IMR-90 (cell line): ENCODE results near the gene ADAMTS12. TPM values are rescaled to one million over a fixed set of nuclear protein-coding genes. Genes with fewer than 3 reads are reported as not detected.

Experiments
- ATAC-seq: fragments of 200-7000 bp; cut with Tn5 transposase; 2 replicates; pipeline ENCODE4 v1.9.1; 2020; ENCODE audit warnings: low read depth, mild to moderate bottlenecking, moderate library complexity
- BruUV-seq: library from RNA; stranded (reverse); fragments of 400-500 nt; replicated peaks from 2 replicates; lab custom pipeline; 2021; lab: Mats Ljungman, UMichigan
- CTCF ChIA-PET: fragments of 300-600 bp; formaldehyde crosslinking; extraction: SDS; loops from one replicate; lab custom pipeline; 2021; ENCODE audit warnings: antibody characterized with exemption; lab: Yijun Ruan, JAX
- POLR2A ChIA-PET: fragments of 300-600 bp; sonication (Branson Sonifier 250); formaldehyde crosslinking; loops from one replicate; lab custom pipeline; 2022; ENCODE audit warnings: antibody characterized with exemption; ENCODE audit not compliant: unreplicated experiment; lab: Charles Lee
- DNase-seq: peaks from one replicate; pipeline ENCODE4 v3.0.0; 2013
- H2AFZ ChIP-seq: replicated peaks from 2 replicates; pipeline ENCODE3; 2013; ENCODE audit warnings: low read length, mild to moderate bottlenecking; ENCODE audit not compliant: poor library complexity
- H2AK5ac ChIP-seq: 2 replicates; pipeline ENCODE4 v1.6.1; 2013; ENCODE audit warnings: low read depth, low read length, inconsistent platforms
- H2AK9ac ChIP-seq: replicated peaks from 2 replicates; pipeline ENCODE3; 2013; ENCODE audit warnings: mild to moderate bottlenecking, low read depth, low read length, moderate library complexity; ENCODE audit not compliant: poor library complexity
- H2BK120ac ChIP-seq: 2 replicates; pipeline ENCODE4 v1.6.1; 2013; ENCODE audit warnings: low read depth, low read length, inconsistent platforms
- H2BK15ac ChIP-seq: 3 replicates; pipeline ENCODE4 v1.6.1; 2013; ENCODE audit warnings: low read depth, low read length, inconsistent platforms
- H2BK20ac ChIP-seq: 2 replicates; pipeline ENCODE4 v1.6.1; 2013; ENCODE audit warnings: low read depth, mild to moderate bottlenecking, inconsistent platforms, low read length, moderate library complexity
- H2BK5ac ChIP-seq: 2 replicates; pipeline ENCODE4 v1.6.1; 2013; ENCODE audit warnings: mild to moderate bottlenecking, low read depth, low read length, inconsistent platforms; ENCODE audit not compliant: poor library complexity, severe bottlenecking
- H3K14ac ChIP-seq: replicated peaks from 2 replicates; pipeline ENCODE4 v1.6.1; 2013; ENCODE audit warnings: low read depth, low read length, inconsistent platforms
- H3K18ac ChIP-seq: 2 replicates; pipeline ENCODE4 v1.6.1; 2013; ENCODE audit warnings: low read depth, low read length, control low read depth
- H3K23ac ChIP-seq: 2 replicates; pipeline ENCODE4 v1.6.1; 2013; ENCODE audit warnings: low read depth, low read length, inconsistent platforms
- H3K27ac ChIP-seq: 2 replicates; pipeline ENCODE4 v1.5.1; 2013; ENCODE audit warnings: mild to moderate bottlenecking, control low read depth, low read length; ENCODE audit not compliant: insufficient read depth
- H3K27me3 ChIP-seq: 2 replicates; pipeline ENCODE4 v1.6.1; 2013; ENCODE audit warnings: low read length; ENCODE audit not compliant: control insufficient read depth, insufficient read depth
- H3K36me3 ChIP-seq: 2 replicates; pipeline ENCODE4 v1.6.1; 2013; ENCODE audit warnings: low read length, mixed read lengths; ENCODE audit not compliant: control insufficient read depth, insufficient read depth
- H3K4ac ChIP-seq: 2 replicates; pipeline ENCODE4 v1.6.1; 2013; ENCODE audit warnings: low read depth, low read length, inconsistent platforms
- H3K4me1 ChIP-seq: 2 replicates; pipeline ENCODE4 v1.6.1; 2013; ENCODE audit warnings: low read length, mixed read lengths; ENCODE audit not compliant: control insufficient read depth, insufficient read depth
- H3K4me2 ChIP-seq: 2 replicates; pipeline ENCODE4 v1.6.1; 2013; ENCODE audit warnings: low read depth, mild to moderate bottlenecking, control low read depth, low read length, moderate library complexity
- H3K4me3 ChIP-seq: 2 replicates; pipeline ENCODE4 v1.5.1; 2013; ENCODE audit warnings: low read depth, mild to moderate bottlenecking, control low read depth, low read length, moderate library complexity; ENCODE audit not compliant: insufficient read depth
- H3K56ac ChIP-seq: 2 replicates; pipeline ENCODE4 v1.6.1; 2013; ENCODE audit warnings: low read length, inconsistent platforms; ENCODE audit not compliant: insufficient read depth; ENCODE audit errors: extremely low read depth
- H3K79me1 ChIP-seq, 2 experiments: 2 replicates each; pipeline ENCODE4 v1.6.1; 2013; ENCODE audit warnings: low read length in 2 of 2, inconsistent platforms in 1 of 2, low read depth in 1 of 2
- H3K9ac ChIP-seq: 2 replicates; pipeline ENCODE4 v1.6.1; 2013; ENCODE audit warnings: low read depth, low read length, control low read depth
- H3K9me1 ChIP-seq: 2 replicates; pipeline ENCODE4 v1.6.1; 2013; ENCODE audit warnings: low read length, inconsistent platforms; ENCODE audit not compliant: insufficient read depth
- H3K9me3 ChIP-seq: 2 replicates; pipeline ENCODE4 v1.6.1; 2013; ENCODE audit warnings: low read length; ENCODE audit not compliant: control insufficient read depth, insufficient read depth
- H4K20me1 ChIP-seq: 2 replicates; pipeline ENCODE4 v1.6.1; 2013; ENCODE audit warnings: low read length, inconsistent platforms; ENCODE audit not compliant: insufficient read depth
- H4K5ac ChIP-seq: 2 replicates; pipeline ENCODE4 v1.6.1; 2013; ENCODE audit warnings: mild to moderate bottlenecking, low read depth, low read length, control low read depth
- H4K8ac ChIP-seq, 2 experiments: 2 replicates each; pipeline ENCODE4 v1.6.1; 2013; ENCODE audit warnings: low read depth in 2 of 2, low read length in 2 of 2, control low read depth in 1 of 2, inconsistent platforms in 1 of 2
- H4K91ac ChIP-seq: 2 replicates; pipeline ENCODE4 v1.6.1; 2013; ENCODE audit warnings: low read depth, low read length, inconsistent platforms; ENCODE audit not compliant: insufficient read depth
- CEBPB ChIP-seq: IDR thresholded peaks from 2 replicates; pipeline ENCODE4 v1.6.1; 2012; ENCODE audit warnings: low read depth, low read length, improper control_type of control experiment
- POLR2A ChIP-seq: IDR thresholded peaks from 2 replicates; pipeline ENCODE4 v1.6.1; 2012; ENCODE audit warnings: mild to moderate bottlenecking, low read depth, low read length
- WGBS, 2 experiments: methylation state at CpG; one replicate each; pipeline versions ENCODE4 v1.1.5 to v1.1.7; 2013; ENCODE audit warnings: missing lambda C conversion rate in 2 of 2; ENCODE audit not compliant: insufficient read length in 1 of 2; ENCODE audit errors: extremely low coverage in 2 of 2; 5-methylcytosine and 5-hydroxymethylcytosine counted together
- dilution Hi-C: fragments of 300-500 bp; cut with HindIII; formaldehyde crosslinking; loops from one replicate; pipeline ENCODE4 v1.14.3; 2018; ENCODE audit warnings: low sequenced_read_pairs; ENCODE audit not compliant: unreplicated experiment
- in situ Hi-C: fragments of 300-500 bp; cut with MboI; formaldehyde crosslinking; loops from 3 replicates; pipeline ENCODE4 v1.14.3; 2019; ENCODE audit warnings: low sequenced_read_pairs, inconsistent platforms, mixed read lengths
- intact Hi-C: fragments of 100-400 bp; cut with micrococcal nuclease; formaldehyde crosslinking; loops from 2 replicates; pipeline ENCODE4 v1.10.0; 2022
- polyA plus RNA-seq, 3 experiments: library from polyadenylated mRNA; depleted of rRNA; stranded (reverse); fragments of >200 nt; gene quantifications; 2 replicates each; pipeline ENCODE4 v1.2.3, GENCODE V29; 2012; ENCODE audit warnings: low replicate concordance in 1 of 3
- total RNA-seq: library from RNA; depleted of rRNA; stranded (reverse); fragments of >200 nt; gene quantifications from 2 replicates; pipeline ENCODE4 v1.2.3, GENCODE V29; 2012
- TF ChIP-seq, protein P1 (sequence below): fragments of 150-350 bp; IDR thresholded peaks from 2 replicates; pipeline ENCODE4 v1.6.1; 2016; ENCODE audit warnings: low read depth, mild to moderate bottlenecking, low read length, moderate library complexity, borderline replicate concordance

ADAMTS12 gene
- total and polyA plus RNA-seq, 2 of the 4 experiments (the other 2 are of a cell fraction), result 27.3 to 51.3 TPM

DNA sequence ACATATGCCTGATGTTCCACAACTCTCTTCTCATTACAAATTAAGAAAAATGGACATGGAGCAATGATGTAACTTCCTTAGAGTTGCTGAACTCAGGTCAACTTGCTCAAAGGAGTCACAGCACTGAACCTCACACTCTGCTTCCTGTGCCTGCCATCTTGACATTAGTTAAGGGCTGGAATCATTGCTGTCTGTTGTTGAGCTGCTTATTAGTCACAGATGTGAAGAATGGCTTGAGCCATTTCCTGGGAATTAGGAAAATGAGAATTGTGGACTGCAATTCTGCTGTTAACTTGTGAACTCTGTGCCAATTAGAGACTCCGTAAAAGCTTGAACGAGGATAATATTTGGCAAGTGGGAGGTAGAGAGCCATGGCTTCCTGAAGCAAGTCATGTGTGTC, 212.0 kb downstream of the ADAMTS12 start:
- WGBS, 2 experiments, result 80% methylated on average over 1 of the region's 2 CpGs; no CpG with 5 or more reads in 1 of the 2 experiments
- no peaks in the 10 kb centered on the region for H3K9me1 ChIP-seq
- in situ Hi-C loops, result no loop called here
- H2AK5ac ChIP-seq, result no peak overlapping the region
- no peak overlapping the region for H2BK15ac ChIP-seq
- no peak for ATAC-seq
- H3K4me2 ChIP-seq, result no peak overlapping the region
- no peak overlapping the region for H3K18ac ChIP-seq
- peak; percentile 55 for DNase-seq
- H3K9ac ChIP-seq, result no peak overlapping the region
- H4K91ac ChIP-seq, result no peak overlapping the region
- no peak overlapping the region for H3K56ac ChIP-seq
- H3K36me3 ChIP-seq, result peaks cover 6% of the 10 kb centered on the region
- H2AK9ac ChIP-seq, result no peak overlapping the region
- intact Hi-C loops, result no loop called here
- no peak overlapping the region for H2BK5ac ChIP-seq
- H3K27ac ChIP-seq, result no peak overlapping the region
- no TSS peak for BruUV-seq
- no peaks in the 10 kb centered on the region for H3K27me3 ChIP-seq
- ChIA-PET POLR2A (interaction anchor here (0.6 kb wide), 1 partner anchor 395 kb away, joined by 3 read pairs; no protein-coding TSS in a partner anchor), CTCF (no interaction called here)
- H2AFZ ChIP-seq, result no peak overlapping the region
- H3K79me1 ChIP-seq, result no peaks in the 10 kb centered on the region
- H4K20me1 ChIP-seq, result no peaks in the 10 kb centered on the region
- H3K4me1 ChIP-seq, result no peaks in the 10 kb centered on the region; the same call in 1 of the 2 replicates
- no peak overlapping the region for H2BK120ac ChIP-seq
- H3K4me3 ChIP-seq, result no peak overlapping the region
- H3K14ac ChIP-seq, result peak overlapping the region; percentile 73
- peak overlapping the region; percentile 75; the same call in 1 of the 2 replicates for H3K23ac ChIP-seq
- H3K4ac ChIP-seq, result no peak overlapping the region
- H4K5ac ChIP-seq, result no peak overlapping the region
- no peak overlapping the region for H4K8ac ChIP-seq
- TF ChIP-seq, protein P1, sequence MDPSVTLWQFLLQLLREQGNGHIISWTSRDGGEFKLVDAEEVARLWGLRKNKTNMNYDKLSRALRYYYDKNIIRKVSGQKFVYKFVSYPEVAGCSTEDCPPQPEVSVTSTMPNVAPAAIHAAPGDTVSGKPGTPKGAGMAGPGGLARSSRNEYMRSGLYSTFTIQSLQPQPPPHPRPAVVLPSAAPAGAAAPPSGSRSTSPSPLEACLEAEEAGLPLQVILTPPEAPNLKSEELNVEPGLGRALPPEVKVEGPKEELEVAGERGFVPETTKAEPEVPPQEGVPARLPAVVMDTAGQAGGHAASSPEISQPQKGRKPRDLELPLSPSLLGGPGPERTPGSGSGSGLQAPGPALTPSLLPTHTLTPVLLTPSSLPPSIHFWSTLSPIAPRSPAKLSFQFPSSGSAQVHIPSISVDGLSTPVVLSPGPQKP, result no peak
- TF ChIP-seq POLR2A (no peak), CEBPB (0 out of 2 replicates have a peak, but pooled peaks have one; percentile 17)
- dilution Hi-C loops, result no loop called here
- no peak overlapping the region for H2BK20ac ChIP-seq
- no peaks in the 10 kb centered on the region for H3K9me3 ChIP-seq
